WTC11 (cell line): ENCODE data around the gene DOP1A. TPM values are rescaled to one million over a fixed set of nuclear protein-coding genes. Genes with fewer than 3 reads are reported as not detected.

Source experiments
- ATAC-seq: fragments of 200-7000 bp; cut with Tn5 transposase; 2 replicates; pipeline ENCODE4 v1.10.0; 2021; ENCODE audit warnings: mild to moderate bottlenecking, moderate library complexity
- Bru-seq: library from RNA; stranded (reverse); fragments of 400-500 nt; gene quantifications from one replicate; lab custom pipeline; 2021; lab: Mats Ljungman, UMichigan
- CTCF ChIA-PET: fragments of 300-600 bp; sonication (Branson Sonifier 250); formaldehyde crosslinking; loops from one replicate; lab custom pipeline; 2021; ENCODE audit warnings: antibody characterized with exemption; lab: Charles Lee
- POLR2A ChIA-PET: fragments of 350-600 bp; sonication (Branson Sonifier 250); formaldehyde crosslinking; loops from one replicate; lab custom pipeline; 2021; ENCODE audit warnings: antibody characterized with exemption; lab: Charles Lee
- DNase-seq: peaks from one replicate; pipeline ENCODE4 v3.0.0; 2021; ENCODE audit warnings: low spot score
- H3K27ac Mint-ChIP-seq: 2 replicates; pipeline ENCODE4 v1.8.0; 2021; ENCODE audit warnings: mixed read lengths
- H3K27me3 Mint-ChIP-seq: 2 replicates; pipeline ENCODE4 v1.8.0; 2021; ENCODE audit warnings: low read depth, mild to moderate bottlenecking, moderate library complexity, mixed read lengths
- H3K36me3 Mint-ChIP-seq: 2 replicates; pipeline ENCODE4 v1.8.0; 2021; ENCODE audit warnings: mixed read lengths
- H3K4me1 Mint-ChIP-seq: 2 replicates; pipeline ENCODE4 v1.8.0; 2022; ENCODE audit warnings: mixed read lengths
- H3K4me3 Mint-ChIP-seq: 2 replicates; pipeline ENCODE4 v1.8.0; 2021; ENCODE audit warnings: mild to moderate bottlenecking, moderate library complexity, mixed read lengths
- H3K9me3 Mint-ChIP-seq: 2 replicates; pipeline ENCODE4 v1.8.0; 2021; ENCODE audit warnings: mixed read lengths
- ATF1 ChIP-seq: sonication (generic); formaldehyde crosslinking; IDR thresholded peaks from 2 replicates; pipeline ENCODE4 v1.8.1; 2023; ENCODE audit warnings: mild to moderate bottlenecking, moderate library complexity, missing genetic modification reagents
- ATF3 ChIP-seq: sonication (generic); formaldehyde crosslinking; conservative IDR thresholded peaks from 2 replicates; pipeline ENCODE4 v1.8.1; 2022; ENCODE audit warnings: mild to moderate bottlenecking, missing genetic modification reagents
- CBFB ChIP-seq: sonication (generic); formaldehyde crosslinking; IDR thresholded peaks from 2 replicates; pipeline ENCODE4 v1.8.1; 2022; ENCODE audit warnings: mild to moderate bottlenecking, low read depth, missing genetic modification reagents
- CREB1 ChIP-seq: sonication (generic); formaldehyde crosslinking; IDR thresholded peaks from 2 replicates; pipeline ENCODE4 v1.8.0; 2023; ENCODE audit warnings: mild to moderate bottlenecking, missing genetic modification reagents
- CREM ChIP-seq: sonication (generic); formaldehyde crosslinking; IDR thresholded peaks from 2 replicates; pipeline ENCODE4 v1.8.1; 2022; ENCODE audit warnings: mild to moderate bottlenecking, missing genetic modification reagents, moderate library complexity
- ETV6 ChIP-seq: sonication (generic); formaldehyde crosslinking; IDR thresholded peaks from 2 replicates; pipeline ENCODE4 v1.8.1; 2022; ENCODE audit warnings: mild to moderate bottlenecking, missing genetic modification reagents
- FOXP1 ChIP-seq: sonication (generic); formaldehyde crosslinking; IDR thresholded peaks from 2 replicates; pipeline ENCODE4 v1.8.0; 2022; ENCODE audit warnings: missing genetic modification reagents, mild to moderate bottlenecking, moderate library complexity, borderline replicate concordance
- GABPB1 ChIP-seq: sonication (generic); formaldehyde crosslinking; IDR thresholded peaks from 2 replicates; pipeline ENCODE4 v1.8.1; 2023; ENCODE audit warnings: mild to moderate bottlenecking, missing genetic modification reagents
- KAT7 ChIP-seq: sonication (generic); formaldehyde crosslinking; IDR thresholded peaks from 2 replicates; pipeline ENCODE4 v1.8.1; 2023; ENCODE audit warnings: missing genetic modification reagents, mild to moderate bottlenecking, borderline replicate concordance
- MAX ChIP-seq: sonication (generic); formaldehyde crosslinking; IDR thresholded peaks from 2 replicates; pipeline ENCODE4 v1.8.0; 2022; ENCODE audit warnings: mild to moderate bottlenecking, missing genetic modification reagents
- MYBL2 ChIP-seq: sonication (generic); formaldehyde crosslinking; IDR thresholded peaks from 2 replicates; pipeline ENCODE4 v1.8.1; 2023; ENCODE audit warnings: mild to moderate bottlenecking, moderate library complexity, missing genetic modification reagents
- NFE2L1 ChIP-seq: sonication (generic); formaldehyde crosslinking; IDR thresholded peaks from 2 replicates; pipeline ENCODE4 v1.8.1; 2023; ENCODE audit warnings: missing genetic modification reagents
- NR2C2 ChIP-seq: sonication (generic); formaldehyde crosslinking; IDR thresholded peaks from 2 replicates; pipeline ENCODE4 v1.8.0; 2022; ENCODE audit warnings: mild to moderate bottlenecking, missing genetic modification reagents
- RELA ChIP-seq: sonication (generic); formaldehyde crosslinking; IDR thresholded peaks from 2 replicates; pipeline ENCODE4 v1.8.1; 2022; ENCODE audit warnings: missing genetic modification reagents, mild to moderate bottlenecking, borderline replicate concordance
- long read RNA-seq, 3 experiments: library from RNA in 1 of 3; library from capped mRNA in 1 of 3; library from polyadenylated mRNA in 1 of 3; unstranded in 2 of 3; stranded (forward) in 1 of 3; transcript quantifications; one replicate each; pipeline ENCODE4 v2.0.0, GENCODE V29; 2021
- total RNA-seq: library from RNA; stranded (reverse); gene quantifications from 3 replicates; pipeline ENCODE4 v1.2.3, GENCODE V29; 2021
- TF ChIP-seq, protein P1 (sequence below): sonication (generic); formaldehyde crosslinking; IDR thresholded peaks from 2 replicates; pipeline ENCODE4 v1.8.0; 2023; ENCODE audit warnings: missing genetic modification reagents, mild to moderate bottlenecking, borderline replicate concordance
- TF ChIP-seq, protein P2 (sequence below): sonication (generic); formaldehyde crosslinking; IDR thresholded peaks from 2 replicates; pipeline ENCODE4 v1.8.1; 2023; ENCODE audit warnings: mild to moderate bottlenecking, moderate library complexity, missing genetic modification reagents
- TF ChIP-seq, protein P3 (sequence below): sonication (generic); formaldehyde crosslinking; IDR thresholded peaks from 2 replicates; pipeline ENCODE4 v1.8.0; 2022; ENCODE audit warnings: mild to moderate bottlenecking, missing genetic modification reagents
- TF ChIP-seq, protein P4 (sequence below): fragments of 200-600 bp; IDR thresholded peaks from 2 replicates; pipeline ENCODE4 v1.8.0; 2022; ENCODE audit warnings: antibody characterized with exemption

Gene DOP1A, protein sequence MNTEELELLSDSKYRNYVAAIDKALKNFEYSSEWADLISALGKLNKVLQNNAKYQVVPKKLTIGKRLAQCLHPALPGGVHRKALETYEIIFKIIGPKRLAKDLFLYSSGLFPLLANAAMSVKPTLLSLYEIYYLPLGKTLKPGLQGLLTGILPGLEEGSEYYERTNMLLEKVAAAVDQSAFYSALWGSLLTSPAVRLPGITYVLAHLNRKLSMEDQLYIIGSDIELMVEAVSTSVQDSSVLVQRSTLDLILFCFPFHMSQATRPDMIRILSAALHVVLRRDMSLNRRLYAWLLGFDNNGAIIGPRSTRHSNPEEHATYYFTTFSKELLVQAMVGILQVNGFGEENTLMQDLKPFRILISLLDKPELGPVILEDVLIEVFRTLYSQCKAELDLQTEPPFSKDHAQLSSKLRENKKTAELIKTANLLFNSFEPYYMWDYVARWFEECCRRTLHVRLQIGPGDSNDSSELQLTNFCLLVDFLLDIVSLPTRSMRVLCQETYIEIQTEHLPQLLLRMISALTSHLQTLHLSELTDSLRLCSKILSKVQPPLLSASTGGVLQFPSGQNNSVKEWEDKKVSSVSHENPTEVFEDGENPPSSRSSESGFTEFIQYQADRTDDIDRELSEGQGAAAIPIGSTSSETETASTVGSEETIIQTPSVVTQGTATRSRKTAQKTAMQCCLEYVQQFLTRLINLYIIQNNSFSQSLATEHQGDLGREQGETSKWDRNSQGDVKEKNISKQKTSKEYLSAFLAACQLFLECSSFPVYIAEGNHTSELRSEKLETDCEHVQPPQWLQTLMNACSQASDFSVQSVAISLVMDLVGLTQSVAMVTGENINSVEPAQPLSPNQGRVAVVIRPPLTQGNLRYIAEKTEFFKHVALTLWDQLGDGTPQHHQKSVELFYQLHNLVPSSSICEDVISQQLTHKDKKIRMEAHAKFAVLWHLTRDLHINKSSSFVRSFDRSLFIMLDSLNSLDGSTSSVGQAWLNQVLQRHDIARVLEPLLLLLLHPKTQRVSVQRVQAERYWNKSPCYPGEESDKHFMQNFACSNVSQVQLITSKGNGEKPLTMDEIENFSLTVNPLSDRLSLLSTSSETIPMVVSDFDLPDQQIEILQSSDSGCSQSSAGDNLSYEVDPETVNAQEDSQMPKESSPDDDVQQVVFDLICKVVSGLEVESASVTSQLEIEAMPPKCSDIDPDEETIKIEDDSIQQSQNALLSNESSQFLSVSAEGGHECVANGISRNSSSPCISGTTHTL (N-terminal part only)
- total RNA-seq (13.1 to 16.9 TPM (median 15.1 TPM) in 3 replicates), Bru-seq, nascent RNA (percentile 79 among the genes with signal in this experiment)
- long read RNA-seq, experiment 1, partial matches to known transcripts = 10 of 28 reads
- long read RNA-seq, experiment 1, other reads (novel, unspliced or antisense) = 18 of 28 reads
- long read RNA-seq, experiment 2, partial matches to known transcripts = 5 of 11 reads
- long read RNA-seq, experiment 2, other reads (novel, unspliced or antisense) = 6 of 11 reads
- long read RNA-seq, experiment 3 = 0 reads

GRCh38 chr6:83067448-83068439, at the start of gene DOP1A:
Gene DOP1A (plus strand): TSS chr6:83067671. CDS start chr6:83096978, 29,307 bp downstream.
- H3K9me3 Mint-ChIP-seq = no peaks in the 10 kb centered on the region
- peak within 1 kb of the TSS; percentile 98 for H3K27ac Mint-ChIP-seq
- peaks cover 2% of the 10 kb centered on the region for H3K36me3 Mint-ChIP-seq
- ATAC-seq (peak; percentile 79), DNase-seq (peak; percentile 98)
- peak within 1 kb of the TSS; percentile 88 for H3K4me3 Mint-ChIP-seq
- ChIA-PET CTCF (interaction anchor here (0.6 to 5.7 kb wide), 33 partner anchors 10 to 992 kb away, joined by 3 to 60 read pairs (median 3); partner anchors contain the start of genes ME1, PRSS35, RWDD2A and TPBG), POLR2A (interaction anchor here (0.5 to 0.9 kb wide), 2 partner anchors 15 to 148 kb away, joined by 3 to 4 read pairs; no protein-coding TSS in a partner anchor)
- no peaks in the 10 kb centered on the region for H3K27me3 Mint-ChIP-seq
- H3K4me1 Mint-ChIP-seq = peaks cover 52% of the 10 kb centered on the region
- TF ChIP-seq, protein P1, sequence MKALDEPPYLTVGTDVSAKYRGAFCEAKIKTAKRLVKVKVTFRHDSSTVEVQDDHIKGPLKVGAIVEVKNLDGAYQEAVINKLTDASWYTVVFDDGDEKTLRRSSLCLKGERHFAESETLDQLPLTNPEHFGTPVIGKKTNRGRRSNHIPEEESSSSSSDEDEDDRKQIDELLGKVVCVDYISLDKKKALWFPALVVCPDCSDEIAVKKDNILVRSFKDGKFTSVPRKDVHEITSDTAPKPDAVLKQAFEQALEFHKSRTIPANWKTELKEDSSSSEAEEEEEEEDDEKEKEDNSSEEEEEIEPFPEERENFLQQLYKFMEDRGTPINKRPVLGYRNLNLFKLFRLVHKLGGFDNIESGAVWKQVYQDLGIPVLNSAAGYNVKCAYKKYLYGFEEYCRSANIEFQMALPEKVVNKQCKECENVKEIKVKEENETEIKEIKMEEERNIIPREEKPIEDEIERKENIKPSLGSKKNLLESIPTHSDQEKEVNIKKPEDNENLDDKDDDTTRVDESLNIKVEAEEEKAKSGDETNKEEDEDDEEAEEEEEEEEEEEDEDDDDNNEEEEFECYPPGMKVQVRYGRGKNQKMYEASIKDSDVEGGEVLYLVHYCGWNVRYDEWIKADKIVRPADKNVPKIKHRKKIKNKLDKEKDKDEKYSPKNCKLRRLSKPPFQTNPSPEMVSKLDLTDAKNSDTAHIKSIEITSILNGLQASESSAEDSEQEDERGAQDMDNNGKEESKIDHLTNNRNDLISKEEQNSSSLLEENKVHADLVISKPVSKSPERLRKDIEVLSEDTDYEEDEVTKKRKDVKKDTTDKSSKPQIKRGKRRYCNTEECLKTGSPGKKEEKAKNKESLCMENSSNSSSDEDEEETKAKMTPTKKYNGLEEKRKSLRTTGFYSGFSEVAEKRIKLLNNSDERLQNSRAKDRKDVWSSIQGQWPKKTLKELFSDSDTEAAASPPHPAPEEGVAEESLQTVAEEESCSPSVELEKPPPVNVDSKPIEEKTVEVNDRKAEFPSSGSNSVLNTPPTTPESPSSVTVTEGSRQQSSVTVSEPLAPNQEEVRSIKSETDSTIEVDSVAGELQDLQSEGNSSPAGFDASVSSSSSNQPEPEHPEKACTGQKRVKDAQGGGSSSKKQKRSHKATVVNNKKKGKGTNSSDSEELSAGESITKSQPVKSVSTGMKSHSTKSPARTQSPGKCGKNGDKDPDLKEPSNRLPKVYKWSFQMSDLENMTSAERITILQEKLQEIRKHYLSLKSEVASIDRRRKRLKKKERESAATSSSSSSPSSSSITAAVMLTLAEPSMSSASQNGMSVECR (CRISPR knock-in tag) = peak; percentile 92; the same call in 1 of the 2 replicates
- TF ChIP-seq MYBL2 (CRISPR knock-in tag) (0 out of 2 replicates have a peak, but pooled peaks have one; percentile 32), ETV6 (CRISPR knock-in tag) (0 out of 2 replicates have a peak, but pooled peaks have one; percentile 56), MAX (CRISPR knock-in tag) (peak; percentile 85), CBFB (CRISPR knock-in tag) (no peak; the same call in 1 of the 2 replicates), FOXP1 (CRISPR knock-in tag) (peak; percentile 81), KAT7 (0 out of 2 replicates have a peak, but pooled peaks have one; percentile 64), NR2C2 (CRISPR knock-in tag) (no peak), ATF3 (CRISPR knock-in tag) (no peak), RELA (peak; percentile 23; the same call in 1 of the 2 replicates), ATF1 (CRISPR knock-in tag) (peak; percentile 41; the same call in 1 of the 2 replicates), GABPB1 (CRISPR knock-in tag) (peak; percentile 58; the same call in 1 of the 2 replicates), CREB1 (CRISPR knock-in tag) (no peak), NFE2L1 (CRISPR knock-in tag) (no peak), CREM (CRISPR knock-in tag) (peak; percentile 52; the same call in 1 of the 2 replicates)
- TF ChIP-seq, protein P2, sequence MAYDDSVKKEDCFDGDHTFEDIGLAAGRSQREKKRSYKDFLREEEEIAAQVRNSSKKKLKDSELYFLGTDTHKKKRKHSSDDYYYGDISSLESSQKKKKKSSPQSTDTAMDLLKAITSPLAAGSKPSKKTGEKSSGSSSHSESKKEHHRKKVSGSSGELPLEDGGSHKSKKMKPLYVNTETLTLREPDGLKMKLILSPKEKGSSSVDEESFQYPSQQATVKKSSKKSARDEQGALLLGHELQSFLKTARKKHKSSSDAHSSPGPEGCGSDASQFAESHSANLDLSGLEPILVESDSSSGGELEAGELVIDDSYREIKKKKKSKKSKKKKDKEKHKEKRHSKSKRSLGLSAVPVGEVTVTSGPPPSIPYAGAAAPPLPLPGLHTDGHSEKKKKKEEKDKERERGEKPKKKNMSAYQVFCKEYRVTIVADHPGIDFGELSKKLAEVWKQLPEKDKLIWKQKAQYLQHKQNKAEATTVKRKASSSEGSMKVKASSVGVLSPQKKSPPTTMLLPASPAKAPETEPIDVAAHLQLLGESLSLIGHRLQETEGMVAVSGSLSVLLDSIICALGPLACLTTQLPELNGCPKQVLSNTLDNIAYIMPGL (CRISPR knock-in tag) = peak; percentile 98
- TF ChIP-seq, protein P3, sequence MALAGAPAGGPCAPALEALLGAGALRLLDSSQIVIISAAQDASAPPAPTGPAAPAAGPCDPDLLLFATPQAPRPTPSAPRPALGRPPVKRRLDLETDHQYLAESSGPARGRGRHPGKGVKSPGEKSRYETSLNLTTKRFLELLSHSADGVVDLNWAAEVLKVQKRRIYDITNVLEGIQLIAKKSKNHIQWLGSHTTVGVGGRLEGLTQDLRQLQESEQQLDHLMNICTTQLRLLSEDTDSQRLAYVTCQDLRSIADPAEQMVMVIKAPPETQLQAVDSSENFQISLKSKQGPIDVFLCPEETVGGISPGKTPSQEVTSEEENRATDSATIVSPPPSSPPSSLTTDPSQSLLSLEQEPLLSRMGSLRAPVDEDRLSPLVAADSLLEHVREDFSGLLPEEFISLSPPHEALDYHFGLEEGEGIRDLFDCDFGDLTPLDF (CRISPR knock-in tag) = 0 out of 2 replicates have a peak, but pooled peaks have one; percentile 15
- TF ChIP-seq, protein P4, sequence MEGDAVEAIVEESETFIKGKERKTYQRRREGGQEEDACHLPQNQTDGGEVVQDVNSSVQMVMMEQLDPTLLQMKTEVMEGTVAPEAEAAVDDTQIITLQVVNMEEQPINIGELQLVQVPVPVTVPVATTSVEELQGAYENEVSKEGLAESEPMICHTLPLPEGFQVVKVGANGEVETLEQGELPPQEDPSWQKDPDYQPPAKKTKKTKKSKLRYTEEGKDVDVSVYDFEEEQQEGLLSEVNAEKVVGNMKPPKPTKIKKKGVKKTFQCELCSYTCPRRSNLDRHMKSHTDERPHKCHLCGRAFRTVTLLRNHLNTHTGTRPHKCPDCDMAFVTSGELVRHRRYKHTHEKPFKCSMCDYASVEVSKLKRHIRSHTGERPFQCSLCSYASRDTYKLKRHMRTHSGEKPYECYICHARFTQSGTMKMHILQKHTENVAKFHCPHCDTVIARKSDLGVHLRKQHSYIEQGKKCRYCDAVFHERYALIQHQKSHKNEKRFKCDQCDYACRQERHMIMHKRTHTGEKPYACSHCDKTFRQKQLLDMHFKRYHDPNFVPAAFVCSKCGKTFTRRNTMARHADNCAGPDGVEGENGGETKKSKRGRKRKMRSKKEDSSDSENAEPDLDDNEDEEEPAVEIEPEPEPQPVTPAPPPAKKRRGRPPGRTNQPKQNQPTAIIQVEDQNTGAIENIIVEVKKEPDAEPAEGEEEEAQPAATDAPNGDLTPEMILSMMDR = peak; percentile 83
